ENCODE measurements around the gene LDB2.

The LDB2 gene

DNA sequence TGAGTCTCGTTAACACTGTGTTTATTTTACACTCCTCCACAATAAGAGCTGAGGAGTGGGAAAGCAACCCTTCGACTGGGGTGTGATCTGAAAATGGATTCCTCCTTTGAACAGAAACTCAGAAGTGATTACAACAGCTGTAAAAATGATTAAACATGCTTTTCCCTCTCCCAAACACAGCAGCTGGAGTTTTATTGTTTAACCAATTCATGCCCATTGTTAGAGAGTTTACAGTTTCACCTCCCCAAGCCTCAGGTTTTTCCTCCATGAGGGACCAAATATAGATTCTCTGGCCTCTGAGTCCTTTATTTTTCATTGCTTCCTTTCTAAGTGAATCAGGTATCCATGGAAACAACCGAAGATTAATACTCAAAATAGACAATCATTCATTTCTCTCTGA, 409.2 kb downstream of the LDB2 start:
- Histone ChIP-seq H3K9me2 (replicated peaks; ENCODE audit: insufficient read depth, low read length) (no peaks in the 10 kb centered on the region), H3K4me2 (ENCODE audit: low read depth, low read length) (no peak overlapping the region), H3K9me3 (replicated peaks; ENCODE audit: insufficient read depth, low read length) (no peaks in the 10 kb centered on the region), H4K20me1 (ENCODE audit: insufficient read depth, low read length) (no peaks in the 10 kb centered on the region), H3K79me2 (ENCODE audit: low read length) (no peaks in the 10 kb centered on the region), H3K4me1 (ENCODE audit: low read length) (no peaks in the 10 kb centered on the region), H3K9ac (ENCODE audit: low read length) (no peak overlapping the region), H3F3A (ENCODE audit: insufficient read depth, low read length) (no peaks in the 10 kb centered on the region), H3K27me3 (replicated peaks; ENCODE audit: insufficient read depth, low read length) (no peaks in the 10 kb centered on the region), H2AFZ (ENCODE audit: low read length) (no peak overlapping the region), H3K36me3 (replicated peaks; ENCODE audit: insufficient read depth, low read length) (no peaks in the 10 kb centered on the region), H3K27ac (ENCODE audit: low read length) (no peak overlapping the region), H3K4me3 (ENCODE audit: low read length) (no peak overlapping the region)
- TF ChIP-seq EZH2phosphoT487 (IDR thresholded peaks at IDR 0.05; ENCODE audit: low read length) (no peak), EZH2 (optimal IDR thresholded peaks at IDR 0.05; ENCODE audit: low read depth, low read length) (no peak)
- TF ChIP-seq, protein P1, sequence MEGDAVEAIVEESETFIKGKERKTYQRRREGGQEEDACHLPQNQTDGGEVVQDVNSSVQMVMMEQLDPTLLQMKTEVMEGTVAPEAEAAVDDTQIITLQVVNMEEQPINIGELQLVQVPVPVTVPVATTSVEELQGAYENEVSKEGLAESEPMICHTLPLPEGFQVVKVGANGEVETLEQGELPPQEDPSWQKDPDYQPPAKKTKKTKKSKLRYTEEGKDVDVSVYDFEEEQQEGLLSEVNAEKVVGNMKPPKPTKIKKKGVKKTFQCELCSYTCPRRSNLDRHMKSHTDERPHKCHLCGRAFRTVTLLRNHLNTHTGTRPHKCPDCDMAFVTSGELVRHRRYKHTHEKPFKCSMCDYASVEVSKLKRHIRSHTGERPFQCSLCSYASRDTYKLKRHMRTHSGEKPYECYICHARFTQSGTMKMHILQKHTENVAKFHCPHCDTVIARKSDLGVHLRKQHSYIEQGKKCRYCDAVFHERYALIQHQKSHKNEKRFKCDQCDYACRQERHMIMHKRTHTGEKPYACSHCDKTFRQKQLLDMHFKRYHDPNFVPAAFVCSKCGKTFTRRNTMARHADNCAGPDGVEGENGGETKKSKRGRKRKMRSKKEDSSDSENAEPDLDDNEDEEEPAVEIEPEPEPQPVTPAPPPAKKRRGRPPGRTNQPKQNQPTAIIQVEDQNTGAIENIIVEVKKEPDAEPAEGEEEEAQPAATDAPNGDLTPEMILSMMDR (IDR thresholded peaks at IDR 0.05; ENCODE audit: low read length), result no peak
- no peak for DNase-seq

DNA sequence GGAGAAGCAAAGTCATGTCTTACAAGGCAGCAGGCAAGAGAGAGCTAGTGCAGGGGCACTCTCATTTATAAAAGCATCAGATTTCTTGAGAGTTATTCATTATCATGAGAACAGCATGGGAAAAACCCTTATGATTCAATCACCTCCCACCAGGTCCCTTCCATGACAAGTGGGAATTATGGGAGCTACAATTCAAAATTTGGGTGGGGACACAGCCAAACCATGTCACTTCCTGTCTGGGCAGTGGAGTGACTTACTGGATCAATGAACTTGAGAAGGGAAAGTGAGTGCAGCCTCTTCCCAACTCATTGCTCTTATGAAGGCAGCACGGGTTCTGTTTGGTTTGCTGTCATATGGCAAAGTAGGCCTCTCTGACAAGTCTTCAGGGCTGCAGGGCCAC, 410.4 kb downstream of the LDB2 start:
- Histone ChIP-seq H4K20me1 (ENCODE audit: insufficient read depth, low read length) (no peaks in the 10 kb centered on the region), H3K9me2 (replicated peaks; ENCODE audit: insufficient read depth, low read length) (no peaks in the 10 kb centered on the region), H3K4me2 (ENCODE audit: low read depth, low read length) (no peak overlapping the region), H3K9me3 (replicated peaks; ENCODE audit: insufficient read depth, low read length) (no peaks in the 10 kb centered on the region), H3K9ac (ENCODE audit: low read length) (no peak overlapping the region), H3K79me2 (ENCODE audit: low read length) (no peaks in the 10 kb centered on the region), H3K4me3 (ENCODE audit: low read length) (no peak overlapping the region), H3F3A (ENCODE audit: insufficient read depth, low read length) (no peaks in the 10 kb centered on the region), H2AFZ (ENCODE audit: low read length) (no peak overlapping the region), H3K27ac (ENCODE audit: low read length) (no peak overlapping the region), H3K36me3 (replicated peaks; ENCODE audit: insufficient read depth, low read length) (no peaks in the 10 kb centered on the region), H3K4me1 (ENCODE audit: low read length) (no peaks in the 10 kb centered on the region), H3K27me3 (replicated peaks; ENCODE audit: insufficient read depth, low read length) (no peaks in the 10 kb centered on the region)
- no peak for DNase-seq
- TF ChIP-seq, protein P1 (IDR thresholded peaks at IDR 0.05; ENCODE audit: low read length), result no peak
- TF ChIP-seq EZH2 (optimal IDR thresholded peaks at IDR 0.05; ENCODE audit: low read depth, low read length) (no peak), EZH2phosphoT487 (IDR thresholded peaks at IDR 0.05; ENCODE audit: low read length) (no peak)

DNA sequence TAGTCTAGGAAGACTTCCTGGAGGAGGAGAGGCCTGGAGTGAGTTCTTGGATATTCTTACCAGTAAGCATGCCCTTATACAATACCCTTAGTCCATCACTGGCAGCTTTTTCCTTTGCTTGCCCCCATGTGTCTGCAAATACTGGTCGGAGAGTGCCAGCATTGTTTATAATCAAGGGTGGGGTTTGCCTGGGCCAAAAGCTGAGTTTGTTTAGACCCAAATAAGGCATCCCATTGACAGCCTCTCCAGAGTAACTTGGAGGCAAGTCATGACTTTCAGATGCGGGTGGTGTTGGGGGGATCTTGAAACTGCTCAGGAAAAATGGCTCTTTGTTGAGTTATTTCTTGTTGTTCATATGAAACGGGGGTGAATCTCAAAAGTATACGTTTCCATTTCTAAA, 413.7 kb downstream of the LDB2 start:
- Histone ChIP-seq H3K9me3 (replicated peaks; ENCODE audit: insufficient read depth, low read length) (no peaks in the 10 kb centered on the region), H3K4me3 (ENCODE audit: low read length) (no peak overlapping the region), H2AFZ (ENCODE audit: low read length) (no peak overlapping the region), H3K9ac (ENCODE audit: low read length) (no peak overlapping the region), H3K36me3 (replicated peaks; ENCODE audit: insufficient read depth, low read length) (no peaks in the 10 kb centered on the region), H3K4me2 (ENCODE audit: low read depth, low read length) (no peak overlapping the region), H3K4me1 (ENCODE audit: low read length) (no peaks in the 10 kb centered on the region), H3K79me2 (ENCODE audit: low read length) (no peaks in the 10 kb centered on the region), H3F3A (ENCODE audit: insufficient read depth, low read length) (no peaks in the 10 kb centered on the region), H3K27ac (ENCODE audit: low read length) (no peak overlapping the region), H4K20me1 (ENCODE audit: insufficient read depth, low read length) (no peaks in the 10 kb centered on the region), H3K27me3 (replicated peaks; ENCODE audit: insufficient read depth, low read length) (no peaks in the 10 kb centered on the region), H3K9me2 (replicated peaks; ENCODE audit: insufficient read depth, low read length) (no peaks in the 10 kb centered on the region)
- no peak for DNase-seq
- TF ChIP-seq EZH2phosphoT487 (IDR thresholded peaks at IDR 0.05; ENCODE audit: low read length), result no peak
- TF ChIP-seq, protein P1 (IDR thresholded peaks at IDR 0.05; ENCODE audit: low read length), result no peak
- TF ChIP-seq EZH2 (optimal IDR thresholded peaks at IDR 0.05; ENCODE audit: low read depth, low read length), result no peak

Measured in MM.1S (cell line).